ENCODE results near the gene BCL10. TPM values are rescaled to one million over a fixed set of nuclear protein-coding genes. Genes with fewer than 3 reads are reported as not detected.
A peak's percentile ranks its signal among the peaks of the same experiment; 100 is the strongest.

BCL10 gene
- total RNA-seq, 1 experiment from 2014 or later, result 26.1 TPM

DNA sequence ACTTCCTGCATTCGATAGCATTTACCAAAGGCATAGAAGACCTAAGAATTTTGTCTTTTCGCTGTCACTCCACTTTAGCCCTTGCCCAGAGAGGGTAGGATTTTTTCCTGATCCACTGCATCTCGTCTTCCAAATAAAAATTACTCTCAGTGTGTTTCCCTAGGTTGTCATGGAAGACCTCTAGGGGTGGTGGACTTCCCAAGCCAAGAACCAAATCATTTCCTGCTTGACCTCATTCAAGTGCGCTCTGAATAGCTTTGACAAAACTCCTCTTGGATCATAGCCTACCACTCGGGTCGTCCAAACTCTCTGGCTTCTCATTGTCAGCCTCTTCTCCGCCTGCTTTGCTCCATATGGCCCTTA, 16.5 kb downstream of the BCL10 start:
- peaks cover 19% of the 10 kb centered on the region for H3K9me3 ChIP-seq (ENCODE audit: control insufficient read depth, low read depth, low read length)
- no peak overlapping the region for H3K23ac ChIP-seq (ENCODE audit: insufficient read length, low read depth, low read length)
- H3K27me3 ChIP-seq (ENCODE audit: insufficient read depth, low read length), result no peaks in the 10 kb centered on the region
- H2AK5ac ChIP-seq (ENCODE audit: insufficient read length, low read length), result no peak overlapping the region
- no peak overlapping the region for H2BK12ac ChIP-seq (ENCODE audit: insufficient read length, low read depth, low read length)
- no peak overlapping the region for H2BK5ac ChIP-seq (ENCODE audit: insufficient read length, low read length)
- no peak overlapping the region for H3K56ac ChIP-seq (ENCODE audit: insufficient read length, low read depth, low read length)
- H3K4me3 Mint-ChIP-seq, result peak overlapping the region; percentile 97
- no peaks in the 10 kb centered on the region for H3K4me1 ChIP-seq (ENCODE audit: insufficient read depth, low read length)
- H3K4me2 ChIP-seq (ENCODE audit: insufficient read depth, insufficient read length, low read length), result peak overlapping the region; percentile 96
- H3K9me3 Mint-ChIP-seq, result peaks cover 22 to 24% of the 10 kb centered on the region in 2 experiments
- peak overlapping the region; percentile 88 for H2AFZ ChIP-seq (ENCODE audit: low read length)
- H4K5ac ChIP-seq (ENCODE audit: insufficient read length, low read depth, low read length), result no peak overlapping the region
- no peak overlapping the region for H3K14ac ChIP-seq (ENCODE audit: insufficient read depth, low read length)
- H4K91ac ChIP-seq (ENCODE audit: insufficient read length, low read depth, low read length), result no peak overlapping the region
- WGBS (ENCODE audit: extremely low coverage, insufficient read length, low lambda C conversion rate), result no CpG with 5 or more reads among the region's 7 CpGs
- no peaks in the 10 kb centered on the region for H3K79me1 ChIP-seq (ENCODE audit: insufficient read depth, low read depth, low read length, poor library complexity, severe bottlenecking)
- H3T11ph ChIP-seq (ENCODE audit: low read length), result no peak overlapping the region
- no peak overlapping the region for H2BK20ac ChIP-seq (ENCODE audit: low read depth, low read length, poor library complexity, severe bottlenecking)
- H3K27ac Mint-ChIP-seq, result no peak overlapping the region; a peak in 1 of 7 replicates
- no peaks in the 10 kb centered on the region; the same call in none of the 2 replicates for H3K27me3 Mint-ChIP-seq (ENCODE audit: low read depth)
- no peak overlapping the region for H2BK15ac ChIP-seq (ENCODE audit: low read depth, low read length)
- no peak overlapping the region for H4K8ac ChIP-seq (replicated peaks; ENCODE audit: insufficient read length, low read depth, low read length)
- H3K23me2 ChIP-seq (ENCODE audit: insufficient read length, low read depth, low read length, poor library complexity, severe bottlenecking), result peaks cover 2% of the 10 kb centered on the region
- TF ChIP-seq, protein P1, sequence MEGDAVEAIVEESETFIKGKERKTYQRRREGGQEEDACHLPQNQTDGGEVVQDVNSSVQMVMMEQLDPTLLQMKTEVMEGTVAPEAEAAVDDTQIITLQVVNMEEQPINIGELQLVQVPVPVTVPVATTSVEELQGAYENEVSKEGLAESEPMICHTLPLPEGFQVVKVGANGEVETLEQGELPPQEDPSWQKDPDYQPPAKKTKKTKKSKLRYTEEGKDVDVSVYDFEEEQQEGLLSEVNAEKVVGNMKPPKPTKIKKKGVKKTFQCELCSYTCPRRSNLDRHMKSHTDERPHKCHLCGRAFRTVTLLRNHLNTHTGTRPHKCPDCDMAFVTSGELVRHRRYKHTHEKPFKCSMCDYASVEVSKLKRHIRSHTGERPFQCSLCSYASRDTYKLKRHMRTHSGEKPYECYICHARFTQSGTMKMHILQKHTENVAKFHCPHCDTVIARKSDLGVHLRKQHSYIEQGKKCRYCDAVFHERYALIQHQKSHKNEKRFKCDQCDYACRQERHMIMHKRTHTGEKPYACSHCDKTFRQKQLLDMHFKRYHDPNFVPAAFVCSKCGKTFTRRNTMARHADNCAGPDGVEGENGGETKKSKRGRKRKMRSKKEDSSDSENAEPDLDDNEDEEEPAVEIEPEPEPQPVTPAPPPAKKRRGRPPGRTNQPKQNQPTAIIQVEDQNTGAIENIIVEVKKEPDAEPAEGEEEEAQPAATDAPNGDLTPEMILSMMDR (conservative IDR thresholded peaks at IDR 0.05), result no peak
- no peak overlapping the region for H3K18ac ChIP-seq (ENCODE audit: insufficient read length, low read depth, low read length)
- no peak overlapping the region for H3K27ac ChIP-seq (ENCODE audit: insufficient read length, low read depth, low read length)
- peaks cover 4% of the 10 kb centered on the region; the same call in 1 of the 2 replicates for H3K79me2 ChIP-seq (ENCODE audit: insufficient read depth, low read length)
- peaks cover 44 to 74% (median 70%) of the 10 kb centered on the region in 3 experiments for H3K36me3 Mint-ChIP-seq (ENCODE audit: insufficient read depth in 1 of 3, low read depth in 3 of 3)
- no peak overlapping the region for H2BK120ac ChIP-seq (ENCODE audit: low read depth, low read length, poor library complexity, severe bottlenecking)
- H4K20me1 ChIP-seq (ENCODE audit: control insufficient read depth, insufficient read depth, insufficient read length), result no peaks in the 10 kb centered on the region
- DNase-seq, result no peak
- peaks cover 17 to 22% of the 10 kb centered on the region in 2 experiments for H3K4me1 Mint-ChIP-seq
- H3K4ac ChIP-seq (ENCODE audit: low read depth, low read length), result no peak overlapping the region
- H3K9ac ChIP-seq (ENCODE audit: extremely low read depth, insufficient read length, low read length), result no peak overlapping the region

Data from H9 (cell line).